Sigmoid colon (tissue), 7 donors: ENCODE measurements around the gene NPR1. TPM values are rescaled to one million over a fixed set of nuclear protein-coding genes. Genes with fewer than 3 reads are reported as not detected.
"Not testable (repeated sequence)": the region's sequence is repeated elsewhere in the genome, so short reads cannot be mapped to it uniquely, and the experiment has no call there.

ENCODE experiments used
- DNase-seq: peaks from one replicate; pipeline ENCODE4 v3.0.0-alpha.2; 2019
- H3K27ac ChIP-seq, 4 donors: fragments of 200-600 bp; sonication (generic); one replicate each; pipeline ENCODE4 v1.5.1; 2016 to 2019; ENCODE audit warnings: mild to moderate bottlenecking in 1 of 4
- H3K27me3 ChIP-seq, 3 donors: fragments of 200-600 bp; sonication (generic); one replicate each; pipeline ENCODE4 v1.5.1; 2019; ENCODE audit warnings: mild to moderate bottlenecking in 1 of 3
- H3K36me3 ChIP-seq, 4 donors: fragments of 200-600 bp; sonication (generic); one replicate each; pipeline ENCODE4 v1.5.1; 2016 to 2019
- H3K4me1 ChIP-seq, 4 donors: fragments of 200-600 bp; sonication (generic); one replicate each; pipeline ENCODE4 v1.5.1; 2017 to 2019
- H3K4me3 ChIP-seq, 4 donors: fragments of 200-600 bp; sonication (generic); one replicate each; pipeline ENCODE4 v1.5.1; 2017 to 2019; ENCODE audit warnings: mild to moderate bottlenecking in 2 of 4, moderate library complexity in 1 of 4
- H3K9me3 ChIP-seq, 4 donors: fragments of 200-600 bp in 3 of 4; sonication (generic) in 3 of 4; one replicate each; pipeline versions ENCODE4 v1.5.1 to v1.6.1; 2013 to 2019
- CTCF ChIP-seq, 4 experiments: fragments of 450-650 bp in 3 of 4; fragments of 200-600 bp in 1 of 4; IDR thresholded peaks; one replicate each; pipeline ENCODE4 v1.5.1; 2016 to 2019; ENCODE audit warnings: antibody characterized with exemption in 4 of 4, mild to moderate bottlenecking in 3 of 4, moderate library complexity in 2 of 4
- EP300 ChIP-seq, 4 donors: sonication (generic); formaldehyde crosslinking; IDR thresholded peaks; one replicate each; pipeline ENCODE4 v1.6.1; 2017; ENCODE audit warnings: antibody characterized with exemption in 4 of 4
- POLR2A ChIP-seq, 2 donors: fragments of 450-650 bp; IDR thresholded peaks; one replicate each; pipeline ENCODE4 v1.6.1; 2016; ENCODE audit warnings: antibody characterized with exemption in 2 of 2, mild to moderate bottlenecking in 2 of 2, moderate library complexity in 2 of 2
- POLR2AphosphoS5 ChIP-seq, 4 donors: sonication (generic); formaldehyde crosslinking; IDR thresholded peaks; one replicate each; pipeline ENCODE4 v1.6.1; 2017; ENCODE audit warnings: antibody characterized with exemption in 4 of 4
- WGBS, 2 donors: extraction: QIAGEN DNeasy Blood & Tissue Kit; methylation state at CpG; one replicate each; pipeline ENCODE4 v1.1.7; 2013; 5-methylcytosine and 5-hydroxymethylcytosine counted together
- intact Hi-C: fragments of 100-400 bp; cut with DNase I; formaldehyde crosslinking; loops from one replicate; pipeline ENCODE4 v1.15.1; 2023
- polyA plus RNA-seq, 3 donors: library from polyadenylated mRNA; stranded (reverse); fragments of 200-250 nt; gene quantifications; one replicate each; pipeline ENCODE4 v1.2.3, GENCODE V29; 2013
- total RNA-seq, 4 donors: library from RNA; depleted of rRNA; stranded (reverse); fragments of >200 nt; gene quantifications; one replicate each; pipeline ENCODE4 v1.1.0, GENCODE V29; 2016
- donor health status: healthy with polysubstance abuse.
- donor health status: Bipolar disorder and iron deficiency.
- donor health status: healthy.

Gene NPR1
- total and polyA plus RNA-seq, 7 donors: 0.23 to 36.2 (median 11.1) TPM

GRCh38 chr1:153636312-153636711, 42.2 kb upstream of the NPR1 start:
- Histone ChIP-seq H3K4me3 (peak overlapping the region in 1 of 4 donors; percentile 72), H3K36me3 (peaks cover 28 to 56% (median 39%) of the 10 kb centered on the region in 4 donors), H3K4me1 (peaks cover 0 to 46% (median 32%) of the 10 kb centered on the region in 4 donors), H3K9me3 (no peaks in the 10 kb centered on the region), H3K27me3 (no peaks in the 10 kb centered on the region), H3K27ac (no peak overlapping the region)
- DNase-seq: no peak
- intact Hi-C loops: no loop called here
- no peak for TF ChIP-seq POLR2A (IDR thresholded peaks at IDR 0.05)
- no peak for TF ChIP-seq EP300 (IDR thresholded peaks at IDR 0.05)
- TF ChIP-seq CTCF (IDR thresholded peaks at IDR 0.05): no peak
- no peak for TF ChIP-seq POLR2AphosphoS5 (IDR thresholded peaks at IDR 0.05)
- WGBS, 2 donors: 95 to 97% methylated on average over 9 of the region's 9 CpGs

GRCh38 chr1:153638261-153638660, 40.2 kb upstream of the NPR1 start:
- H3K27me3 ChIP-seq: no peaks in the 10 kb centered on the region
- H3K4me1 ChIP-seq: peaks cover 0 to 43% (median 30%) of the 10 kb centered on the region in 4 donors
- H3K36me3 ChIP-seq: peaks cover 41 to 76% (median 55%) of the 10 kb centered on the region in 4 donors
- no peaks in the 10 kb centered on the region for H3K9me3 ChIP-seq
- no peak for DNase-seq
- no peak overlapping the region for H3K27ac ChIP-seq
- 50 to 79% methylated on average over 6 of the region's 6 CpGs for WGBS, 2 donors
- H3K4me3 ChIP-seq: no peak overlapping the region
- no peak for TF ChIP-seq EP300 (IDR thresholded peaks at IDR 0.05)
- TF ChIP-seq POLR2A (IDR thresholded peaks at IDR 0.05): no peak
- no peak for TF ChIP-seq POLR2AphosphoS5 (IDR thresholded peaks at IDR 0.05)
- no peak for TF ChIP-seq CTCF (IDR thresholded peaks at IDR 0.05)
- intact Hi-C loops: no loop called here

GRCh38 chr1:153639280-153639679, 39.2 kb upstream of the NPR1 start:
- no peak overlapping the region for H3K4me3 ChIP-seq
- peaks cover 0 to 50% (median 34%) of the 10 kb centered on the region in 4 donors for H3K4me1 ChIP-seq
- intact Hi-C loops: no loop called here
- peaks cover 42 to 86% (median 61%) of the 10 kb centered on the region in 4 donors for H3K36me3 ChIP-seq
- no peak for TF ChIP-seq EP300 (IDR thresholded peaks at IDR 0.05)
- TF ChIP-seq POLR2A (IDR thresholded peaks at IDR 0.05): no peak
- TF ChIP-seq CTCF (IDR thresholded peaks at IDR 0.05): no peak
- no peak for TF ChIP-seq POLR2AphosphoS5 (IDR thresholded peaks at IDR 0.05)
- no peak for DNase-seq
- H3K9me3 ChIP-seq: no peaks in the 10 kb centered on the region
- 86 to 87% methylated on average over 3 of the region's 3 CpGs for WGBS, 2 donors
- no peak overlapping the region for H3K27ac ChIP-seq
- no peaks in the 10 kb centered on the region for H3K27me3 ChIP-seq

GRCh38 chr1:153640213-153640612, 38.3 kb upstream of the NPR1 start:
- intact Hi-C loops, H3K9me3 ChIP-seq, H3K27ac ChIP-seq, H3K4me3 ChIP-seq, H3K27me3 ChIP-seq, DNase-seq: not testable (repeated sequence)
- peaks cover 0 to 46% (median 29%) of the 10 kb centered on the region in 4 donors for H3K4me1 ChIP-seq
- peaks cover 44 to 95% (median 68%) of the 10 kb centered on the region in 4 donors for H3K36me3 ChIP-seq
- WGBS, 2 donors: 97% methylated on average over 5 of the region's 5 CpGs

- no peak overlapping the region for H3K27ac ChIP-seq
- intact Hi-C loops: no loop called here
- no peaks in the 10 kb centered on the region for H3K9me3 ChIP-seq
- H3K27me3 ChIP-seq: no peaks in the 10 kb centered on the region
- 75 to 79% methylated on average over 6 of the region's 6 CpGs for WGBS, 2 donors
- TF ChIP-seq POLR2AphosphoS5 (IDR thresholded peaks at IDR 0.05) (no peak), EP300 (IDR thresholded peaks at IDR 0.05) (no peak), CTCF (IDR thresholded peaks at IDR 0.05) (no peak), POLR2A (IDR thresholded peaks at IDR 0.05) (no peak)
- no peak for DNase-seq
- peaks cover 50 to 100% (median 74%) of the 10 kb centered on the region in 4 donors for H3K36me3 ChIP-seq
- H3K4me3 ChIP-seq: no peak overlapping the region
- H3K4me1 ChIP-seq: peaks cover 0 to 40% (median 22%) of the 10 kb centered on the region in 4 donors
Observed at GRCh38 chr1:153640861-153641260, 37.6 kb upstream of the NPR1 start.
